Esophagus mucosa (tissue), 1 donor: ENCODE measurements around the gene HBB. TPM values are rescaled to one million over a fixed set of nuclear protein-coding genes. Genes with fewer than 3 reads are reported as not detected.
"Not testable (repeated sequence)": the region's sequence is repeated elsewhere in the genome, so short reads cannot be mapped to it uniquely, and the experiment has no call there.

Experiments used
- ATAC-seq: fragments of 200-7000 bp; cut with Tn5 transposase; one replicate; pipeline ENCODE4 v1.9.1; 2020
- total RNA-seq: library from RNA; stranded (reverse); gene quantifications from one replicate; pipeline ENCODE4 v1.2.4, GENCODE V29; 2023
- donor health status: DM: yes; HTN: yes; CAD: no.

HBB gene
- 20.2 TPM for total RNA-seq

GRCh38 chr11:5226732-5227310 lies at the start of gene HBB:
TSS of gene HBB (minus strand) at chr11:5227071. CDS start at chr11:5227021, 50 bp downstream.
- ATAC-seq: no peak

- ATAC-seq: no peak
Measured at GRCh38 chr11:5275369-5276110, 48.7 kb upstream of the HBB start.

DNA sequence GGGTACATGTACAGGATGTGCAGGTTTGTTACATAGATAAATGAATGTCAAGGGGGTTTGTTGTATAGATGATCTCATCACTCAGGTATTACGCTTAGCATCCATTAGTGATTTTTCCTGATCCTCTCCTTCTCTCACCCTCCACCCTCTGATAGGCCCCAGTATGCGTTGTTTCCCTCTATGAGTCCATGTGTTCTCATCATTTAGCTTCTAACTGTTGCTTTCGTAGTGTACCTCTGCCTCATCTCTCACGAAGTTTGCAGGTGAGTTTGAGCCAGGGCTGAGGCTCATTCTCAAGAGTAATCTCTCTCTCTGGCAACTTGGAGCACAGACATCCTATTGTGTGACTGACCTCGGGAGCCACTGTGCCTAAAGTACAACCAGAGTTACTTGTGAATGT lies 47.5 kb upstream of the HBB start:
- no peak for ATAC-seq

- ATAC-seq: no peak
Measured at GRCh38 chr11:5272395-5273017, 45.6 kb upstream of the HBB start.

GRCh38 chr11:5269715-5270147 lies 42.9 kb upstream of the HBB start, which contains the start of gene HBE1:
TSS of gene HBE1 (minus strand) at chr11:5269945. CDS start at chr11:5269890, 55 bp downstream.
- no peak for ATAC-seq

DNA sequence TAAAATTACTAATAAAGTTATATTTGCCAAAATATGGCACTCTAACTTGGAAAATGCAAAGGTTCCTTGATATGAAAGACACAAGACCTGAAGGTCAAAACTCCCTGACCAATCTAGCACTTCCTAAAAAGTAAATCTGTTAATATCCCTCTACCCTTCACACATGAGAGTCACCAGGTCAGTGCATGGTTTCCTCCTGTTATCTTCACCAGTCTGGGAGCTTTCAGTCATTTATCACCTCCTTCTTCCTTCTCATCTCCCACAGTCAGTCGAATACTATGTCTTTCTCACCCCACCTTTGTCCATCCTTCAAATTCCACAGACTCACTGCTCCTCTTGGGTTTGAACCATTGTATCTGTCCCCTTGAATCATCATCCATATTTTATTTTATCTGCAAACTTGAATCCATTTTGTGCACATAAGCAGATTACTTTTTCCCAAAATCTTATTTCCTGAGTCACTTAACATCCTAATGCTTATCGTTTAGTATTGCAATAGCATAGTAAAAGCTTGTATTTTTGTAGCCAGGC lies 40.2 kb upstream of the HBB start:
- no peak for ATAC-seq

- no peak for ATAC-seq
Measured at GRCh38 chr11:5266609-5267008, 39.7 kb upstream of the HBB start.

DNA sequence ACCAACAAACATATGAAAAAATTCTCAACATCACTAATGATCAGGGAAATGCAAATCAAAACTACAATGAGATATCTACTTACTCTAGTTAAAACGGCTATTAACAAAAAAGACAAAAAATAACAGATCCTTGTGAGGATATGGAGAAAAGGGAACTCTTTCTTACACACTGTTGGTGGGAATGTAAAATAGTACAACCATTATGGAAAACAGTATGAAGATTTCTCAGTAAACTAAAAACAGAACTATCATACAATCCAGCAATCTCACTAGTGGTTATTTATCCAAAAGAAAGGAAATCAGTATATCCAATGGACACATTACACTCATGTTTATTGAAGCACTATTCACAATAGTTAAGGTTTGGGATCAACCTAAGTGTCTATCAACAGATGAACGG lies 39.0 kb upstream of the HBB start:
- ATAC-seq: no peak

DNA sequence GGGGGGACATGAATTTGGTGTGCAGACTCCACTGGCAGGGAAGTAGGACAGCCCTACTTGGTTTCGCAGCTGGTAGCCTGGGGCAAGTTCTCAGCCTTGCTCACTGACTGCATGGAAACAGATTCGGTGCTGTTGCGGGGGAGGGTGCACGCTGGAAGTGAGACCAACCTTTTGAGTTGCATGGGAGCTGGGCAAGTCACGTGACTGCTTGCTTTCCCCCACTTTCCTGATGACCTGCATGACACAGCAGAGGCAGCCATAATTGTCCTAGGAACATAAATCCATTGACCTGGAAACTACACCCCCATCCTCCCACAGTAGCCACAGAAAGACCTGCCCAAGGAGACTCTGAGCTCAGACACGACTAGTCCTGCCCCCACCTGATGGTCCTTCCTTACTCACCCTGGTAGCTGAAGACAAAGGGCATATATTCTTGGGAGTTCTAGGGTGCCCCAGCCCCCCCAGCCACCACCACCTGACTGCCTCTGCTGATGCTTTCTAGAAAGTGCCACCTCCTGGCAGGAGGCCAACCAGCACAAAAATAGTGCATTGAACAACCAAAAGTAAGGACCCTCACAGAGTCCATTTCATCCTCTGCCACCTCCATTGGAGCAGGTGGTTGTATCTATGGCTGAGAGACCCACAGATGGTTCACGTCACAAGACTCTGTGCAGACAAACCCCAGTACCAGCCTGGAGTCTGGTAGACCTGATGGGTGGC lies 31.8 kb upstream of the HBB start:
- no peak for ATAC-seq

- ATAC-seq: no peak
Measured at GRCh38 chr11:5257296-5257695, 30.4 kb upstream of the HBB start.

- not testable (repeated sequence) for ATAC-seq
Measured at GRCh38 chr11:5254646-5255413, 28.0 kb upstream of the HBB start, which contains the start of gene HBG2. TSS of gene HBG2 (minus strand) at chr11:5254781. CDS start at chr11:5254728, 53 bp downstream.

DNA sequence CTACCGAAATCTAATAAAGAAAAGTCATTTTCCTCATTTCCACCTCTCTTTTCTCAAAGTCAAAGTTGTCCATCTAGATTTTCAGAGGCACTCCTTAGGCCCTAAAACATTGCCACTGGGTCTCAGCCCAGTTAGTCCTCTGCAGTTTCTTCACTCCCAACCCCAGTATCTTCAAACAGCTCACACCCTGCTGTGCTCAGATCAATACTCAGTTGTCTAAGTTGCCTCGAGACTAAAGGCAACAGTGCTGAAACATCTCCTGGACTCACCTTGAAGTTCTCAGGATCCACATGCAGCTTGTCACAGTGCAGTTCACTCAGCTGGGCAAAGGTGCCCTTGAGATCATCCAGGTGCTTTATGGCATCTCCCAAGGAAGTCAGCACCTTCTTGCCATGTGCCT lies 27.2 kb upstream of the HBB start:
- ATAC-seq: not testable (repeated sequence)

GRCh38 chr11:5253440-5253839 lies 26.6 kb upstream of the HBB start:
- ATAC-seq: not testable (repeated sequence)

DNA sequence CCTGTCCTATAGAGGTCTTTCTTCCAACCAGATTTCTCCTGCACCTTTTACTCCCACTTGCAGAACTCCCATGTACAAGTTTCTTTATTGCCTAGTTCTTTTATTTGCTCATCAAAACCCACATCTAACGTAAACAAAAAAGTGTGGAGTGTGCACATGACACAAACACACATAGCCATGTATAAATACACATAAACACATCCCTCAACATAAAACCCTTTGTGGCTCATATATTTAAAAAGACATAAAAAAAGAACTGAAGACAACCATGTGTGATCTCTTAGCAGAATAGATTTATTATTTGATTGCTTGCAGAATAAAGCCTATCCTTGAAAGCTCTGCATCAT lies 26.0 kb upstream of the HBB start:
- no peak for ATAC-seq

- ATAC-seq: no peak
Measured at GRCh38 chr11:5252192-5252918, 25.5 kb upstream of the HBB start.

- no peak for ATAC-seq
Measured at GRCh38 chr11:5251746-5252145, 24.9 kb upstream of the HBB start.

DNA sequence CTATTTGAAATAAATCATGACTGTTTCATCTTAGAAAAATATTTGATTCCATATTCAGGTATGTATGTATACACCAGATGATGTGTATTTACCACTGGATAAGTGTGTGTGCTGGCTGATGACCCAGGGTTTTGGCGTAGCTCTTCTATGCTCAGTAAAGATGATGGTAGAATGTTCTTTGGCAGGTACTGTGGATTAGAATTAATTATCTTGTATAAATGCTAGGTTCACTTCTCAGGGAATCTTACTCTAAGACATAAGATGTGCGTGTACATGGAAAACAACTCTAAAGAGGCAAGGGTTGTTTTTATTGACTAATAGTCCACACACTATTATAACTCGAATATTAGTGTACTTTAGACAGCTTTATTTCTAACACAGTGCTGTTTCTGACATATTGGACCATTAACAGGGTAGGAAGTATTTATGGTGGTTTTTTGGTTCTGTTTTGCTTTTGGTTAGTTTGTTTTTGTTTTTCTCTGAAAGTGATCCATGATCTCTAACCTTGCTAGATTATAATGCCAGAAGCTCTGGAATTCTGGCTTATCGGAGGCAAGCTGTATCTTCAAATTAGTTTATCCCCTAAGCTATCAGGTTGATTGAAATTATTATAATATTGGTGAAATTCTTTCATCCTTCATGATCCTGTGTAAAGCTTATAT lies 23.8 kb upstream of the HBB start:
- ATAC-seq: no peak

GRCh38 chr11:5249807-5250396 lies 23.0 kb upstream of the HBB start, which contains the start of gene HBG1:
TSS of gene HBG1 (minus strand) at chr11:5249857. CDS start at chr11:5249804, 53 bp downstream.
- not testable (repeated sequence) for ATAC-seq

DNA sequence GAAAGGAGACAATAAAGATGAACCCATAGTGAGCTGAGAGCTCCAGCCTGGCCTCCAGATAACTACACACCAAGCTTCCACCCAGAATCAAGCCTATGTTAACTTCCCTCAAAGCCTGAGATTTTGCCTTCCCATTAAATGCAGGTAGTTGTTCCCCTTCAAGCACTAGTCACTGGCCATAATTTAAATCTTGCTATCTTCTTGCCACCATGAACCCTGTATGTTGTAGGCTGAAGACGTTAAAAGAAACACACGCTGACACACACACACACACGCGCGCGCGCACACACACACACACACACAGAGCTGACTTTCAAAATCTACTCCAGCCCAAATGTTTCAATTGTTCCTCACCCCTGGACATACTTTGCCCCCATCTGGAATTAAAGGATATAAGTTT lies 21.6 kb upstream of the HBB start:
- not testable (repeated sequence) for ATAC-seq
